ENCODE measurements around the gene TLE6. TPM values are rescaled to one million over a fixed set of nuclear protein-coding genes. Genes with fewer than 3 reads are reported as not detected.

The TLE6 gene
- total and polyA plus RNA-seq, 9 donors: 0.51 to 1.5 (median 0.86) TPM

DNA sequence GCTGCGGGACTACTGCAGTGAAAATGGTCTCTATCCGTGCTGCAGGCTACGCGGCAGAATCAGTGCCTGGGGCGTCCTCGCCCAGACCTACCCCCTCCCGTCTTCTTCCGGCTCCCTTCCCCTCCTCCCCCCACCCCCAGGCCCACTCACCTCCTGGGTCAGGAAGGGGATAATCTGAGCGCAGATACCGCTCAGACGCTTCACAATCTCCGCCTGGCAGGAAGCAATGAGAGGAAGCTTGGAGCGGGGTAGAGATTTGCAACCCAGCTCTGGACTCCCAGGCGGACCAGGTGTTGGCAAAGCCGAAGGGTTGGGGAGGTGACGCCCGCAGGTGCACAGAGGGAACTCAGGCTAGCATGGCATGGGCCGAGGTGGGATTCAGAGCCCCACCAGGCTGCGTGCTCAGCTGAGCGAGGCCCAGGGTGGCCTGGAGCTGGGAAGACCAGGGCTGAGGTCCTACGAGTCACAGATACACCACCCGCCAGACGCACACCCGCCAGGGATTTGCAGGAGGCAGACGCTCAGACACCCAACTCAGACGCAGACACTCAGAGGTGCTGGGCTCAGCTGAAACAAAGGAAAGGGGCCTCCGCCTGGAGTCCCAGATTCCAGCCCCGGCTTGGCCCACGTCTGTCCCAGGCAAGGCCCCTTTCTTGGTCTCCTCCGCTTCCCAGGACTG, 47.6 kb downstream of the TLE6 start:
- Histone ChIP-seq H3K27me3 (ENCODE audit: control insufficient read depth, insufficient read depth, low read length) (peaks cover 24% of the 10 kb centered on the region), H3K4me1 (ENCODE audit: control insufficient read depth, insufficient read depth, low read length) (peaks cover 19% of the 10 kb centered on the region), H3K27ac (ENCODE audit: low read length) (no peak overlapping the region), H3K4me3 (ENCODE audit: low read length) (no peak overlapping the region), H3K36me3 (ENCODE audit: control insufficient read depth, insufficient read depth, low read length) (no peaks in the 10 kb centered on the region), H3K9me3 (replicated peaks; ENCODE audit: control insufficient read depth, low read depth, low read length) (no peaks in the 10 kb centered on the region)
- 36% methylated on average over 28 of the region's 30 CpGs for WGBS (ENCODE audit: insufficient coverage)
- DNase-seq: no peak

GRCh38 chr19:3025549-3025886, 48.2 kb downstream of the TLE6 start:
- Histone ChIP-seq H3K9me3 (replicated peaks; ENCODE audit: control insufficient read depth, low read depth, low read length) (no peaks in the 10 kb centered on the region), H3K27me3 (ENCODE audit: control insufficient read depth, insufficient read depth, low read length) (peaks cover 29% of the 10 kb centered on the region)

GRCh38 chr19:3026768-3027167, 49.4 kb downstream of the TLE6 start:
- Histone ChIP-seq H3K36me3 (ENCODE audit: control insufficient read depth, insufficient read depth, low read length) (no peaks in the 10 kb centered on the region), H3K9me3 (replicated peaks; ENCODE audit: control insufficient read depth, low read depth, low read length) (no peaks in the 10 kb centered on the region), H3K27ac (ENCODE audit: low read length) (no peak overlapping the region), H3K27me3 (ENCODE audit: control insufficient read depth, insufficient read depth, low read length) (peaks cover 36% of the 10 kb centered on the region), H3K4me1 (ENCODE audit: control insufficient read depth, insufficient read depth, low read length) (peaks cover 19% of the 10 kb centered on the region), H3K4me3 (ENCODE audit: low read length) (no peak overlapping the region)
- no peak for DNase-seq
- WGBS (ENCODE audit: insufficient coverage): 100% methylated on average over 1 of the region's 1 CpG

More at GRCh38 chr19:3025549-3025886, 48.2 kb downstream of the TLE6 start:
- Histone ChIP-seq H3K4me3 (ENCODE audit: low read length) (no peak overlapping the region), H3K4me1 (ENCODE audit: control insufficient read depth, insufficient read depth, low read length) (peaks cover 19% of the 10 kb centered on the region), H3K36me3 (ENCODE audit: control insufficient read depth, insufficient read depth, low read length) (no peaks in the 10 kb centered on the region), H3K27ac (ENCODE audit: low read length) (no peak overlapping the region)
- WGBS (ENCODE audit: insufficient coverage): 76% methylated on average over 6 of the region's 9 CpGs
- DNase-seq: no peak

DNA sequence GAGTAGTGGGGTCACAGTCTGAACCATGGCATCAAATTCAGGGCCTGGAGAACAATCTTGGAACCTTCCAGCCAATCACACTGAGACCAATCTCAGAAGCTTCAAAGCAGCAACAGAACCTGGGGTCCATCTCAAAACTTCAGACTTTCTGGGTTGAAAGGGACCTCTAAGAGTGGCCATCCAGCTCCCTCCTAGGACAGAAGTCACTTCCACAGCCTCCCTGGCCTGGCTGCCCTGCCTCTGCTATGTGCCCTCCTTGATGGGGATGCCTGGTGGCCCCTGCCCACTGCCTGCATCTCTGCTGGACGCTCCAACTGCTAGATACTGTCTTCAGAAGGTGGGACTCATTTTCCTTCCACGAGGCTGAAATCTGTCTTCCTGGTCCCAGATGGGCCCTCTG, 49.9 kb downstream of the TLE6 start:
- Histone ChIP-seq H3K4me3 (ENCODE audit: low read length) (no peak overlapping the region), H3K27ac (ENCODE audit: low read length) (no peak overlapping the region), H3K27me3 (ENCODE audit: control insufficient read depth, insufficient read depth, low read length) (peaks cover 40% of the 10 kb centered on the region), H3K9me3 (replicated peaks; ENCODE audit: control insufficient read depth, low read depth, low read length) (no peaks in the 10 kb centered on the region), H3K36me3 (ENCODE audit: control insufficient read depth, insufficient read depth, low read length) (no peaks in the 10 kb centered on the region), H3K4me1 (ENCODE audit: control insufficient read depth, insufficient read depth, low read length) (peaks cover 19% of the 10 kb centered on the region)
- no peak for DNase-seq
- 78% methylated on average over 2 of the region's 2 CpGs for WGBS (ENCODE audit: insufficient coverage)

DNA sequence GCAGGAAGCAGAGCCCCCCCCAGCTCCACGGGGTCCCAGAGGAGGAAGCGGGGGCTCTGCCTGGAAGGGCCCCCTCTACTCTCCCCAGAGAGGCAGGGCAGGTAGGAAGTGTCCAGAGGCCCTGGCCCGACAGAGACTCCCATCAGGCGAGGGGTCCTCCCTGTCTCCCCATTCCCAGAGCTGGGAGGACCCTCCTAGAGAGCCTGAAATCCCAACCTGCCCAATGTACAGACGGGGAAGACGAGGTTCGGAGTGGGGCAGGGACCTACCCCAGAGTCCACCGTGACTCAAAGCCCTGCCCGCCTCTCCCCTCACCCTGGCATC, 50.6 kb downstream of the TLE6 start:
- no peak for DNase-seq
- H3K4me1 ChIP-seq (ENCODE audit: control insufficient read depth, insufficient read depth, low read length): peaks cover 19% of the 10 kb centered on the region
- no peaks in the 10 kb centered on the region for H3K9me3 ChIP-seq (replicated peaks; ENCODE audit: control insufficient read depth, low read depth, low read length)
- H3K27ac ChIP-seq (ENCODE audit: low read length): no peak overlapping the region
- 58% methylated on average over 2 of the region's 9 CpGs for WGBS (ENCODE audit: insufficient coverage)
- H3K36me3 ChIP-seq (ENCODE audit: control insufficient read depth, insufficient read depth, low read length): no peaks in the 10 kb centered on the region
- peaks cover 40% of the 10 kb centered on the region for H3K27me3 ChIP-seq (ENCODE audit: control insufficient read depth, insufficient read depth, low read length)
- no peak overlapping the region for H3K4me3 ChIP-seq (ENCODE audit: low read length)

GRCh38 chr19:3028305-3029064, 51.1 kb downstream of the TLE6 start:
- Histone ChIP-seq H3K4me3 (ENCODE audit: low read length) (peak overlapping the region; percentile 57), H3K4me1 (ENCODE audit: control insufficient read depth, insufficient read depth, low read length) (peaks cover 19% of the 10 kb centered on the region), H3K27ac (ENCODE audit: low read length) (no peak overlapping the region), H3K9me3 (replicated peaks; ENCODE audit: control insufficient read depth, low read depth, low read length) (no peaks in the 10 kb centered on the region), H3K36me3 (ENCODE audit: control insufficient read depth, insufficient read depth, low read length) (no peaks in the 10 kb centered on the region), H3K27me3 (ENCODE audit: control insufficient read depth, insufficient read depth, low read length) (peaks cover 42% of the 10 kb centered on the region)
- DNase-seq: peak; percentile 33
- WGBS (ENCODE audit: insufficient coverage): under 1% methylated on average over 22 of the region's 40 CpGs

- H3K27me3 ChIP-seq (ENCODE audit: control insufficient read depth, insufficient read depth, low read length): peaks cover 42% of the 10 kb centered on the region
- WGBS (ENCODE audit: insufficient coverage): 1% methylated on average over 44 of the region's 85 CpGs
- peak; percentile 54 for DNase-seq
Observed at GRCh38 chr19:3029065-3029923, 51.9 kb downstream of the TLE6 start, which contains the start of gene TLE2. Gene TLE2 (minus strand): TSS chr19:3029280. CDS start chr19:3028904, 376 bp downstream.

GRCh38 chr19:3031607-3031867, 54.2 kb downstream of the TLE6 start:
- Histone ChIP-seq H3K27me3 (ENCODE audit: control insufficient read depth, insufficient read depth, low read length) (peaks cover 34% of the 10 kb centered on the region), H3K9me3 (replicated peaks; ENCODE audit: control insufficient read depth, low read depth, low read length) (no peaks in the 10 kb centered on the region), H3K36me3 (ENCODE audit: control insufficient read depth, insufficient read depth, low read length) (no peaks in the 10 kb centered on the region), H3K4me3 (ENCODE audit: low read length) (no peak overlapping the region), H3K4me1 (ENCODE audit: control insufficient read depth, insufficient read depth, low read length) (peaks cover 36% of the 10 kb centered on the region), H3K27ac (ENCODE audit: low read length) (no peak overlapping the region)
- DNase-seq: no peak
- WGBS (ENCODE audit: insufficient coverage): 60% methylated on average over 3 of the region's 5 CpGs

More at GRCh38 chr19:3029065-3029923, 51.9 kb downstream of the TLE6 start, which contains the start of gene TLE2:
- Histone ChIP-seq H3K4me1 (ENCODE audit: control insufficient read depth, insufficient read depth, low read length) (peaks cover 25% of the 10 kb centered on the region), H3K9me3 (replicated peaks; ENCODE audit: control insufficient read depth, low read depth, low read length) (no peaks in the 10 kb centered on the region), H3K36me3 (ENCODE audit: control insufficient read depth, insufficient read depth, low read length) (no peaks in the 10 kb centered on the region), H3K4me3 (ENCODE audit: low read length) (peak within 1 kb of the TSS; percentile 57), H3K27ac (ENCODE audit: low read length) (no peak within 1 kb of the TSS)

DNA sequence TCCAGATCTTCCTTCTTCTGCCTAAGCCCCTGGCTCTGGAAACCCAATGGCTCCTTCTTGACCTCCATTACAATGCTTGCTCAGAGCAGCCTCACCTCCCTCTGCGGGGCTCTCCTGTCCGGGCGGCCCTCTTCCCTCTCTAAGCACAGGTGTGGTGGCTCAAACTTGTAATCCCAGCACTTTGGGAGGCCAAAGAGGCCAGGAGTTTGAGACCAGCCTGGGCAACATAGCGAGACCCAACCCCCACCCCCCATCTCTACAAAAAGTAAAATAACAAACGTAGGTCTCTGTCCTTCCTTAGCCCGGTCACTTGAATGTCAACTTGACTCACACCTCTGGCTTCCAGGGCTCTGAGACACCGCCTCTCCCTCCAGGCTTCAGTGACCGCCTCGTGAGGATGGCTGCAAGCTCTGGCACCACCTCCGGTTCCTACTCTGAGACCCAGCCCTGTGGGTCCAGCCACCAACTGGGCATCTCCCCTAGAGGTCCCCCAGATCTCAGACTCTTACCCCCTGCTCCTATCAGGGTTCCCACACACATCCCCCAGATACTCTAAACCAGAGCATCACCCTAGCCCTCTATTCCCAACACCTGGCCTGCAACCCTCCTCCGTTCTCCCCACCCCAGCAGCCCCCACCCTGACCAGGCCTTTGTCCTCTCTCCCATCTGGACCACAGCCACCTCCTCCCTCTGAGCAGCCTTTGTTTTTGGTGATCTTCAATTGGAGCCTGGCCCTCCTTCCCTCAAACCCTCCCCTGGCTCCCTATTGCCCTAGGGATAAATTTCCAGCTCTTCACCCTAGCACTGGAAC, 56.4 kb downstream of the TLE6 start:
- no peak for DNase-seq
- Histone ChIP-seq H3K4me1 (ENCODE audit: control insufficient read depth, insufficient read depth, low read length) (peaks cover 29% of the 10 kb centered on the region), H3K36me3 (ENCODE audit: control insufficient read depth, insufficient read depth, low read length) (no peaks in the 10 kb centered on the region), H3K27ac (ENCODE audit: low read length) (no peak overlapping the region), H3K4me3 (ENCODE audit: low read length) (no peak overlapping the region), H3K9me3 (replicated peaks; ENCODE audit: control insufficient read depth, low read depth, low read length) (no peaks in the 10 kb centered on the region), H3K27me3 (ENCODE audit: control insufficient read depth, insufficient read depth, low read length) (peaks cover 24% of the 10 kb centered on the region)
- WGBS (ENCODE audit: insufficient coverage): 69% methylated on average over 11 of the region's 11 CpGs

DNA sequence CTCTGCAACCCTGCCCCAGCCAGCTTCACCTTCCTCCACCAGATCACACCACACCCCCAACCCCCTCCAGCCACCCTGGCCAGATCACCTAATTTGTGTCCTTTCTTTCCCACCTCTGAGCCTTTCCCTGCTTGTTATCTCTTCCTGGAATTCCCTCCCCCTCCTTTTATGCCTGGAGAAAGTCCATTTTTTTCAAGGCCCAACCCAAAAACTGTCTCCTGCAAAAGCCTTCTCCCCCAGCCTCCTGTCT, 57.0 kb downstream of the TLE6 start:
- H3K27ac ChIP-seq (ENCODE audit: low read length): no peak overlapping the region
- H3K4me3 ChIP-seq (ENCODE audit: low read length): no peak overlapping the region
- H3K4me1 ChIP-seq (ENCODE audit: control insufficient read depth, insufficient read depth, low read length): peaks cover 29% of the 10 kb centered on the region
- no peaks in the 10 kb centered on the region for H3K9me3 ChIP-seq (replicated peaks; ENCODE audit: control insufficient read depth, low read depth, low read length)
- peaks cover 24% of the 10 kb centered on the region for H3K27me3 ChIP-seq (ENCODE audit: control insufficient read depth, insufficient read depth, low read length)
- no peaks in the 10 kb centered on the region for H3K36me3 ChIP-seq (ENCODE audit: control insufficient read depth, insufficient read depth, low read length)
- DNase-seq: peak; percentile 73

Data from muscle of leg (tissue), 11 donors.